Effector CD8-positive, alpha-beta T cell (primary cell): Measurements from ENCODE around the gene KLHDC8B.
"Not testable (repeated sequence)": the region's sequence is repeated elsewhere in the genome, so short reads cannot be mapped to it uniquely, and the experiment has no call there.

ENCODE experiments used
- DNase-seq: peaks from one replicate; lab custom pipeline; 2025; lab: John Stamatoyannopoulos, UW

The KLHDC8B gene

DNA sequence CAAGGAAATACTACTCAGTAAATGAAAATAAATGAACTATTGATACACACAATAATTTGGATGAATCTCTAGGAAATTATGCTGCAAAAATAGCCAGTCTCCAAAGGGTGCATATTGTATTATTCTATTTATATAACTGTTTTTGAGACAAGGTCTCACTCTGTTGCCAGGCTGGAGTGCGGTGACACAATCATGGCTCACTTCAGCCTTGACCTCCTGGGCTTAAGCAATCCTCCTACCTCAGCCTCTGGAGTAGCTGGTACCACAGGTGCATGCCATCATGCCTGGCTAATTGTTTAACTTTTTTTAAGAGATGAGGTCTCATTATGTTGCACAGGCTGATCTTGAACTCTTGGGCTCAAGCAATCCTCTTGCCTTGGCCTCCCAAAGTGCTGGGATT is 12.5 kb downstream of the KLHDC8B start:
- DNase-seq = no peak

DNA sequence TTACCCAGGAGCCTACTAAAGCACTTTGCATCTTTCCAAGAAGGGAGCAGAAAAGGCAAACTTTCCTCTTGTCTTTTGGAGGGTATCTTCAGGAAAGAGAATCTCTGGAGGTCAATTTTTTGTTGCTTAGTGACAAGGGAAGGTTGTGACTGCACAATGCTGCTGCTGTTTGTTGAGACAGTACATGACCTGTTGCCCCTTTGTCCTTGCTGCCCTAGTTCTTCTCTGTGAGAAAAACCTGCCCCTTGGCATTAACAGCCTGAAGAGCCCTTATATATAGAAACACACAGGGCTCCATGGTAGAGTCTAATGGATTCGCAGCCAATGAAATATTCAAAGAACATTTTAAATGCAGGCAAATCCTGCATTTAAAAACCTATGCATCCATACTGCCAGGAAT is 20.3 kb downstream of the KLHDC8B start:
- no peak for DNase-seq

DNA sequence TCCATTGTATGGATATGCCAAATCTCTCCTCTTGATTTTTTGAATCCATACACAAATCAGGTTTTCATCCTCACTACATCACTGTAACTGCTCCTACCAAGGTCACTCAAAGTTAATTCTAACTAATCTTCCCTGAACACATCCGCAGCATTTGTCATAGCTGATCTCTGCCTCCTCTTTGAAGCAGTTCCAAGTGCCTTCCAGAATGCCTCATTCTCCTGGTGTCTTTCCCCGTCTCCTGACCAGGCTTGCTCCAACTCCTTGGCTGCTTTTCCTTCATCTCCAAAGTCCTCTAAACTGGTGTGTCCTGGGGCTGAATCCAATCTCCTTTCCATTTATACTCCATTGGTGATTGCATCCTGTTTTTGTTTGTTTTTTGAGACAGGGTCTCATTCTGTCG is 26.8 kb downstream of the KLHDC8B start:
- no peak for DNase-seq

DNA sequence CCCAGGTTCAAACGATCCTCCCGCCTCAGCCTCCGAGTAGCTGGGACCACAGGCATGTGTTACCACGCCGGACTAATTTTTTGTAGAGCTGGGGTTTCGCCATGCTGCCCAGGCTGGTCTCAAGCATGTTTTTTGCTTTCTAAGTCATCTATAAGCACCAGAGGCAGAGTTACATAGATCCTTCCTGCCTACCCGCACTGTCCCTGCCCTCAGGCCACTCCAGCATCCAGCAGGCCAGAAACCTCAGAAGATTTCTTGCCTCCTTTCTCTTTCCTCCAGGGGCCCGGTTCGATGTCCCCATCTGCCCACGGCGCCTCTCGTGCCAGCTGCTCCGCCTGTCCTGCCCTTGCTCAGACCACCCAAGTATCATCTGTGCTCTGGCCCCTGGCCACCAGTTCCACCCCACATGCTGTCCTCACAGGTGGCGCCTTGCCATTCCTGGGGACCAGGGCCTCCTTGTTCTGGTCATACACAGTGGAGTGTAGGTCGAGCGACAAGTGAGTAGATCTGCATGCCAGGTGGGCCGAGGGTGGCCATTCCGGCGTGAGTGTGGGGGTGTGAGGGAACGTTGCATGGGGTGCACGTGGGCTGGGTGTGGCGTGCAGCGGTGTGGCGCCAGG is 27.3 kb downstream of the KLHDC8B start:
- no peak for DNase-seq

DNA sequence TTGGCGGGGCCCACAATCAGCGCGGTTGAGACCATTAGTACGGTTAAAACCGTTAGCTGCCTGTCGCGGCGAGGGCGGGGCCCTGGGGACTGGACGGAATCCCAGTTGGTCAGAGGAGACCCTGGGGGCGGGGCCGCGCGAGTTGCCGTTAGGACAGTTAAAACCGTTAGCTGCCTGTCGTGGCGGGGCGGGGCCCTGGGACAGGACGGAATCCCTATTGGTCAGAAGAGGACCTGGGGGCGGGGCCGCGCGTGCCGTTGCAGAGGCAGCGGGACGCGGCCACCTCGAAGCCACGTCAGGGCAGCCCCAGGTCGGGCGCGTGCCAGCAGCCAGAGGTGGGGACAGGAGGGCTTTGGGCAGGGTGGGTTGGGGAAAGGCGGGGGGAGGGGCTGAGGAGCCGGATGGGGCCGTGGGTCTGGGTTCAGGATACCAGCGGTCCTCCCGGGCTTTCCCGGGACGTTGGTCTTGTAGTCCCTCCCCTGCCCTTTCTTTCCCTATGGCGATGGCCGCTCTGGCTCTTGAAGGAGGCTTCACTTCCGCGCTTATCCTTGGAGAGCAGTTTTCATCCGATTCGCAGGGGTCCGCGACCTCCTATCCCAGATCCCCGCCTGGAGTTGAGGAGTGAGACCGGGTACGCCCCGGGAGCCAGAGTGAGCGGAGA is 28.0 kb downstream of the KLHDC8B start:
- DNase-seq = no peak

DNA sequence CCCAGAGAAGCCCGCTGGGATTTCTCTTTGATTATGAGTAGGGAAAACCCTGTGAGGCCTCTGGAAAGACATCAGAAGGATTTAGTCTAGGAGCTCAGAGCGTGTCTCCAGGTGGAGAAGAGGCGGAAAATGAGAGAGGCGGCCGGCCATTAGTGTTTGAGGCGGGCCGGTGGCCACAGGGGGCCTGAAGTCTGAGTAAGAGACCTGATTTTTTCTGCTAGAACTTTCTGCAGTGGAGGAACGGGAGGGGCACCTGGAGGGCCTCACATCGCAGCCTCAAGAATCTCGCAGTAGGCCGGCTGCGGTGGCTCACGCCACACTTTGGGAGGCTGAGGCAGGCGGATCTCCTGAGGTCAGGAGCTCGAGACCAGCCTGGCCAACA is 28.5 kb downstream of the KLHDC8B start:
- DNase-seq = no peak

DNA sequence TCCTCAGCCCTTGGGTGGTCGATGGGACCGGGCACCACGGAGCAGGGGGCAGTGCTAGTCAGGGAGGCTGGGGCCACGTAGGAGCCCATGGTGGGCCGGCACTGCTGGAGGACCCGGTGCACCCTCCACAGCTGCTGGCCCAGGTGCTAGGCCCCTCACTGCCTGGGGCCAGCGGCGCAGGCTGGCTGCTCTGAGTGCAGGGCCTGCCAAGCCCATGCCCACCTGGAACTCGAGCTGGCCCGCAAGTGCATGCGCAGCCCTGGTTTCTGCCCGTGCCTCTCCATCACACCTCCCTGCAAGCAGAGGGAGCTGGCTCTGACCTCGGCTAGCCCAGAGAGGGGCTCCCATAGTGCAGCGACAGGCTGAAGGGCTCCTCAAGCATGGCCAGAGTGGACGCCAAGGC is 42.1 kb downstream of the KLHDC8B start:
- DNase-seq = no peak

DNA sequence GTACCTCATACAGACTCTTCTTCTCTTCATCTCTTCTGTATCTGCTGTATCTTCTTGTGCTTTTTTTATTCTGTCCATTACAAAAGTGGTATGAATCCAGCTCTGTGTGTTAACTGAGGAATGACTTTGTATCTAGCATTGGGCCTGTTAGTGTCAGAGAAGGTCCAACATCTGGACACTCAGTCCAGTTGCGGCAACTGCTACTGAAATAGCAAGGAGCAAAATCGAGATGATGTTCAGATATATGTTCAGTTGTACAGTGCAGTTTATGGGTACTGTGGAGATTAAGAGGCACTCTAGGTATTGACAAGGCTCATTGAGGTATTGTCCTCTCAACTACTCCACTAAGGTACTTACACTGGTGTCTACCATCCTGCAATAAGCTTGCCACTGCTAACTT is 42.6 kb downstream of the KLHDC8B start:
- no peak for DNase-seq

DNA sequence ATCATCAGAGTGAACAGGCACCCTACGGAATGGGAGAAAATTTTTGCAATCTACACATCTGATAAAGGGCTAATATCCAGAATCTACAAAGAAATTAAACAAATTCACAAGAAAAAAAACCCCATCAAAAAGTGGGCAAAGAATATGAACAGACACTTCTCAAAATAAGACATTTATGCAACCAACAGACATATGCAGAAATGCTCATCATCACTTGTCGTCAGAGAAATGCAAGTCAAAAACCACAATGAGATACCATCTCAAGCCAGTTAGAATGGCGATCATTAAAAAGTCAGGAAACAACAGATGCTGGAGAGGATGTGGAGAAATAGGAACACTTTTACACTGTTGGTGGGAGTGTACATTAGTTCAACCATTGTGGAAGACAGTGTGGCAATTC is 45.3 kb downstream of the KLHDC8B start:
- DNase-seq = not testable (repeated sequence)

DNA sequence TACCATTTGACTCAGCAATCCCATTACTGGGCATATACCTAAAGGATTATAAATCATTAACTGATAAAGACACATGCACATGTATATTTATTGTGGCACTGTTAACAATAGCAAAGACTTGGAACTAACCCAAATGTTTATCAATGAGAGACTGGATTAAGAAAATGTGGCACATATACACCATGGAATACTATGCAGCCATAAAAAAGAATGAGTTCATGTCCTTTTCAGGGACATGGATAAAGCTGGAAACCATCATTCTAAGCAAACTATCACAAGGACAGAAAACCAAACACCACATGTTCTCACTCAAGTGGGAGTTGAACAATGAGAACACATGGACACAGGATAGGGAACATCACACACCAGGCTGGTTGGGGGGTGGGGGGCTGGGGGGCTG is 45.7 kb downstream of the KLHDC8B start:
- DNase-seq = not testable (repeated sequence)

DNA sequence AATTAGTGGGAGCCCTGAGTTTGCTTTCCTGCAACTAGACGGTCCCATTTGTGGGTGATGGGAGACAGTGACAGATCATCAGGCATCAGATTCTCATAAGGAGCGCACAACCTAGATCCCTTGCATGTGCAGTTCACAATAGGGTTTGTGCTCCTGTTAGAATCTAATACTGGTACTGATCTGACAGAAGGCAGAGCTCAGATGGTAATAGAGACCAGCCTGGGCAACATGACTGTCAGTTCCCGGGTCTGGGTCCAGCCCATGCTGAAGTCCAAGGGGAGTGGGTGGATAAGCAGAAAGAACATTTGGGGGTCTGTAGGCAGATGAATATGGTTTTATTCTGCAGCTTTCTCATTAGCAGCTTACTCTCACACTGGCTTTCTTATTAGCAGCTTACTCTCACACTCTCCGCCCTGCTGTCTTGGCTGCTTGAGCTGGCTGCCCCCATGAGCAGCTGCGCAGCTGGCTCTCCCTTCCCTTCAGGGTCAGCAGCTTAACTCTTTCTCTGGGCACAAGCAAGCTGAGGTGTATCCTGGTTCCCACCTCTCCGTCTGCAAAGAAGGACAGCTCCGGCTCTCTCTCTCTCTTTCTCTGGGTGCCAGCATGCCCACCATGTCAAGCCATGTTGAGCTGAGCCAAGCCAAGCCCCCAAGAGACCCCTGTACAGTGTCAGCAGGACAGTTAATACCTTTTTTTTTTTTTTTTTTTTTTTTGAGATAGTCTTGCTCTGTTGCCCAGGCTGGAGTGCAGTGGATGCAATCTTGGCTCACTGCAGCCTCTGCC is 46.5 kb downstream of the KLHDC8B start:
- no peak for DNase-seq

DNA sequence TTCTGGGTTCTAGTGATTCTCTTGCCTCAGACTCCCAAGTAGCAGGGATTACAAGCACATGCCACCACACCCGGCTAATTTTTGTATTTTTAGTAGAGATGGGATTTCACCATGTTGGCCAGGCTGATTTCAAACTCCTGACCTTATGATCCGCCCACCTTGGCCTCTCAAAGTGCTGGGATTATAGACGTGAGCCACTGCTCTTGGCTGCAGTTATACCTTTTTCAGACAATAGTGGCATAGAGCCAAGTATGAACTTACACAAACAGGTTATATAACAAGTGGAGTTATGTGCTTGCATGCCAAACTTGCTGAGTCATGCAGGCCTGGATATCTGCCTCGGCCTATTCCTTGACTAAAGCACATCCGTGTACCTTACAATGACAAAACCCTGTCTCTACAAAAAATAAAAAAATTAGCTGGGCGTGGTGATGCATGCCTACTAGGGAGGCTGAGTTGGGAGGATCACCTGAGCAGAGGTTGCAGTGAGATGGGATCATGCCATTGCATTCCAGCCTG is 47.1 kb downstream of the KLHDC8B start:
- not testable (repeated sequence) for DNase-seq

DNA sequence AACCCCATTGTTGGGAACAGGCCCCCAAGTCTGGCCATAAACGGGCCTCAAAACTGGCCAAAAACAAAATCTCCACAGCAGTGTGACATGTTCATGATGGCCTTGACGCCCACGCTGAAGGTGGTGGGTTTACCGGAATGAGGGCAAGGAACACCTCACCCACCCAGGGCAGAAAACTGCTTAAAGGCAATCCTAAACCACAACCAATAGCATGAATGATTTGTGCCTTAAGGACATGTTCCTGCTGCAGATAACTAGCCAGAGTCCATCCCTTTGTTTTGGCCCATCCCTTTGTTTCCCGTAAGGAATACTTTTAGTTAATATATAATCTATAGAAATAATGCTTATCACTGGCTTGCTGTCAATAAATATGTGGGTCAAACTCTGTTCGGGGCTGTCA is 47.7 kb downstream of the KLHDC8B start:
- no peak for DNase-seq

DNA sequence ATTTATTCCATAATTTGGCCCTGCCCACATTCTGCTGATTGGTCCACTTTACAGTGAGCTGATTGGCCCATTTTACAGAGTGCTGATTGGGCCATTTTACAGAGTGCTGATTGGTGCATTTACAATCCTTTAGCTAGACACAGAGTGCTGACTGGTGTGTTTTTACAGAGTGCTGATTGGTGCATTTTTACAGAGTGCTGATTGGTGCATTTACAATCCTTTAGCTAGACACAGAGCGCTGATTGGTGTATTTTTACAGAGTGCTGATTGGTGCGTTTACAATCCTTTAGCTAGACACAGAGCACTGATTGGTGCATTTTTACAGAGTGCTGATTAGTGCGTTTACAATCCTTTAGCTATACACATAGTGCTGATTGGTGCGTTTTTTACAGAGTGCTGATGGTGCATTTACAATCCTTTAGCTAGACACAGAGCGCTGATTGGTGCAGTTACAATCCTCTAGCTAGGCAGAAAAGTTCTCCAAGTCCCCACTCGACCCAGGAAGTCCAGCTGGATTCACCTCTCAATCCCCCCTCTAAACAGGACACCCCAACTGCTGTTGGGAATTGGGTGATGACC is 49.7 kb downstream of the KLHDC8B start:
- DNase-seq = not testable (repeated sequence)

DNA sequence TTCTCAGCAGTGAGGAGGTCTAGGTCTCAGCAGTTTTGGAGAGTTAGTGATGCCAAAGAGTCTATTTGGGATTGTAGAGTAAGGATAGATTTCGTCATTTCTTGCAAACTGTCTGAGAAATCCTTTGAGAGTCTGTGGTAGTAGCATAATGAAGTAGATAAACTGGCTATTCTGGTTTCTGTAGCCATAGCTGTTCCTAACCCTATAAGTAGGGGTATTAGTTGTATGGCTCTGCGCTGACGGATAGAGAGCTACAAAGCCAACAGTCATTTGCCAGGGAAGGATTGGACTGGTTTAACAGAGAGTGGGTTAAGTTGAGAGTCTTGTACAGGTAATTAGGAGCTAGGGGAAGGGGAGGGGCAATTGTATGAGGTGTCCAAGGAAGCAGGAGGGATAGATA is 50.6 kb downstream of the KLHDC8B start:
- DNase-seq = no peak
